GM19238 (cell line): ENCODE results near the gene SLC25A6.
"Not testable (repeated sequence)": the region's sequence is repeated elsewhere in the genome, so short reads cannot be mapped to it uniquely, and the experiment has no call there.

Experiments used
- DNase-seq: peaks from one replicate; pipeline ENCODE4 v3.0.0; 2011; ENCODE audit warnings: low spot score; ENCODE audit not compliant: insufficient read length

The SLC25A6 gene

GRCh38 chrX:1390621-1391369 lies 1.1 kb downstream of the SLC25A6 start:
- no peak for DNase-seq

DNA sequence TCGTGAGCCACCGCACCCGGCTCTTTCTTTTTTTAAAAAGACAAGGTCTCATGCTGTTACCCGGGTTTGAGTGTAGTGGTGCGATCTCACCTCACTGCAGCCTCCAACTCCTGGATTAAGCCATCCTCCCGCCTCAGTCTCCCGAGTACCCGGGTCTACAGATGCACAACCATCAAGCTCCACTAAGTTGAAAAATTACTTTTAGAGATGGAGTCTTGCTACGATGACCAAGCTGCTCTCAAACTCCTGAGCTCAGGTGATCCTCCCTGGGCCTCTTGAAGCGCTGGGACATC lies 2.0 kb downstream of the SLC25A6 start:
- no peak for DNase-seq

GRCh38 chrX:1389181-1389992 lies 2.5 kb downstream of the SLC25A6 start:
- no peak for DNase-seq

GRCh38 chrX:1388651-1389050 lies 3.3 kb downstream of the SLC25A6 start:
- DNase-seq = no peak

DNA sequence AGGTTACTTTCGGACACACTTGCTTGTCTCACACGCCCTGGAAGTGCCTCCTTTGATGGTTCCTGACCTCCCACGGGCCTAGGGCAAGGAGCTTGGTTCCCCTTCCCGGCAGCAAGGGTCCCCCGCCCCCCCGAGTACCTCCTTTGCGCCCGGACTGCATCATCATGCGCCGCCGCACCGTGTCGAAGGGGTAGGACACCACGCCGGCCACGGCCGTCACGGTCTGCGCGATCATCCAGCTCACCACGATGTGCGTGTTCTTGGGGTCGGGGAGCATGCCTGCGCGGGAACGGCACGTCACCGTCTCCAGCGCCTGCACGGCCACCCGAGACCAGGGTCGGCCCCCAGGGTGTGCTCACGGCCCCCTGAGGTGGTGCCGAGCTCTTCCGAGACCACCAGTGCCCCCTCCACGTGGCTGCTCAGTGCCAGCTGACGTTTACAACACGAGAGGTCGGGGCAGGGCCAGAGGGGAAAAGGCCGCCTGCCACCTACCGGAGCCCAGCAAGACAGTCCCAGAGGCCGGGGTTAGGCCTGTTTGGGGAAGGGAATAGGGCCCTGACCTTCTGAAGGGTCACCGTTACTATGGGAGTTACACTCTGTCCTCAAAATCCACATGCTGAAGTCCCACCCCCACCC lies 4.7 kb downstream of the SLC25A6 start:
- DNase-seq = no peak

- no peak for DNase-seq
Measured at GRCh38 chrX:1386338-1387127, 5.4 kb downstream of the SLC25A6 start.

- no peak for DNase-seq
Measured at GRCh38 chrX:1385253-1386223, 6.4 kb downstream of the SLC25A6 start.

GRCh38 chrX:1384658-1385252 lies 7.2 kb downstream of the SLC25A6 start:
- DNase-seq = no peak

DNA sequence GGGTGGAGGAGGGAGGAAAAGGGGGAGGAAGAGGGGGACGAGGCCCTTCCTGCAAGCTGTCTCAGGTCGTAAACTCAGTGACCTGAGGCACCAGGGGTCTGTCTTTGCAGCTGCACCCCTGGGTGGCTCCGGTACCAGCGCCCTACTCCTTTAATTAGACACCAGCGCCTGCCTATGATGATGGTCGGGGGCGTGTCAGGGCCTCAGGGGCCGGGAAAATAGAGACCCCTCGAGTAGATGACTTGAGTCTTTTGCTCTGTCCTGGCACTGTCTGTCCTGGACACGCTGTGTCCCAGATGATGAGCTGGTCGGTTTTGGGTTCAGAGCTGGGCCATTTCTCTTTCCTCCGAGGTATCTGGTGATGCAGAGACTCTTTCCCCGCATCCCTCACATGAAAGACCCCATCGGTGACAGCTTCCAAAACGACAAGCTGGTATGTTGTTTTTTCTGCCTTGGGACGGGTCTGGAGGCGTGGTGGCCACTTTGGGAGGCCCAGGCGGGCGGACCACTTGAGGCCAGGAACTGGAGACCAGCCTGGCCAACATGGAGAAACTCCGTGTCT lies 11.2 kb downstream of the SLC25A6 start:
- DNase-seq = no peak

- DNase-seq = no peak
Measured at GRCh38 chrX:1378306-1378759, 13.6 kb downstream of the SLC25A6 start.

GRCh38 chrX:1368385-1368698 lies 23.6 kb downstream of the SLC25A6 start:
- DNase-seq = no peak

- DNase-seq = not testable (repeated sequence)
Measured at GRCh38 chrX:1366363-1366762, 25.6 kb downstream of the SLC25A6 start.

DNA sequence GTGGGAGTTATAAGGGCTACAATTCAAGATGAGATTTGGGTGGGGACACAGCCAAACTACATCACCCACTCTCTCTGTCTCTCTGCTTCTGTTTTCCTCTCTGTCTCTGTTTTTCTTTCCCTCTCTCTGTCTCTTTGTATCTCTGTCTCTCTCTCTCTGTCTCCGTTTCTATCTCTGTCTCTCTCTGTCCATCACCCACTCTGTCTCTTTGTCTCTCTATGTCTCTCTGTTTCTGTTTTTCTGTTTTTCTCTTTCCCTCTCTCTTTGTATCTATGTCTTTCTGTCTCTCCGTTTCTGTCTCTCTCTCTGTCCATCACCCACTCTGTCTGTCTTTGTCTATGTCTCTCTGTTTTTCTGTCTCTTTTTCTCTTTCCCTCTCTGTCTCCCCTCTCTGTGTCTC lies 30.0 kb downstream of the SLC25A6 start:
- DNase-seq = no peak

DNA sequence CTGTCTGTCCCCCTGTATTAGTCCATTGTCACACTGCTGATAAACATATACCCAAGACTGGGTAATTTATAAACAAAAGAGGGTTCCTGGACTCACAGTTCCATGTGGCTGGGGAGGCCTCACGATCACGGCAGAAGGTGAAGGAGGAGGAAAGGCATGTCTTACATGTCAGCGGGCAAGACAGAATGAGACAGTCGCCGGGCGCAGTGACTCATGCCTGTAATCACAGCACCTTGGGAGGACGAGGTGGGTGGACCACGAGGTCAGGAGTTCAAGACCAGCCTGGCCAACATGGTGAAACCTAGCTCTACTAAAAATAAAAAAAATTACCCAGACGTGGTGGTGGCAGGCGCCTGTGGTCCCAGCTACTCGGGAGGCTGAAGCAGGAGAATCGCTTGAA lies 30.6 kb downstream of the SLC25A6 start:
- DNase-seq = no peak

DNA sequence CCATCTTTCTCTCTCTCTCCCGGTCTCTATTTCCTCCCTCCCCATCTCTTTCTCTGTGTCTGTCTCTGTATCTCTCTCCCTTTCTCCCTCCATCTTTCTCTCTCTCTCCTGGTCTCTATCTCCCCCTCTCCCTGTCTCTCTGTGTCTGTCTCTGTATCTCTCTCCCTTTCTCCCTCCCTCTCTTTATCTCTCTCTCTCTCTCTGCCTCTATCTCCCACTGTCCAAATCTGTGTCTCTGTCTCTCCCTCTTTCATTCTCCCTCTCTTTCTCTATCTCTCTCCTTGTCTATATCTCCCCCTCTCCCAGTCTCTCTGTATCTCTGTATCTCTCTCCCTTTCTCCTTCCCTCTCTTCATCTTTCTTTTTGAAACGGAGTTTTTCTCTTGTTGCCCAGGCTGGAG lies 31.7 kb downstream of the SLC25A6 start:
- no peak for DNase-seq

DNA sequence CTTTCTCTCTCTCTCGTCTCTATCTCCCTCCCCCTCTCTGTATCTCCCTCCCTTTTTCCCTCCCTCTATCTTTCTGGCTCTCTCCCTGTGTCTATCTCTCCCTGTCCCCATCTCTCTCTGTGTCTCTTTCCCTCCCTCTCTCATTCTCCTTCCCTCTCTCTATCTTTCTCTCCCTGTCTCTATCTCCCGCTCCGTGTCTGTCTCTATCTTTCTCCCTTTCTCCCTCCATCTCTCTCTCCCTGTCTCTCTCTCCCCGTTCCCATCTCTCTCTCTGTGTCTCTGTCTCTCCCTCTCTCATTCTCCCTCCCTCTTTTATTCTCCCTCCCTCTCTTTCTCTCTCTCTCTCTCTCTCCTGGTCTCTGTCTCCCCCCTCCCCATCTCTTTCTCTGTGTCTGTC lies 32.4 kb downstream of the SLC25A6 start:
- no peak for DNase-seq

DNA sequence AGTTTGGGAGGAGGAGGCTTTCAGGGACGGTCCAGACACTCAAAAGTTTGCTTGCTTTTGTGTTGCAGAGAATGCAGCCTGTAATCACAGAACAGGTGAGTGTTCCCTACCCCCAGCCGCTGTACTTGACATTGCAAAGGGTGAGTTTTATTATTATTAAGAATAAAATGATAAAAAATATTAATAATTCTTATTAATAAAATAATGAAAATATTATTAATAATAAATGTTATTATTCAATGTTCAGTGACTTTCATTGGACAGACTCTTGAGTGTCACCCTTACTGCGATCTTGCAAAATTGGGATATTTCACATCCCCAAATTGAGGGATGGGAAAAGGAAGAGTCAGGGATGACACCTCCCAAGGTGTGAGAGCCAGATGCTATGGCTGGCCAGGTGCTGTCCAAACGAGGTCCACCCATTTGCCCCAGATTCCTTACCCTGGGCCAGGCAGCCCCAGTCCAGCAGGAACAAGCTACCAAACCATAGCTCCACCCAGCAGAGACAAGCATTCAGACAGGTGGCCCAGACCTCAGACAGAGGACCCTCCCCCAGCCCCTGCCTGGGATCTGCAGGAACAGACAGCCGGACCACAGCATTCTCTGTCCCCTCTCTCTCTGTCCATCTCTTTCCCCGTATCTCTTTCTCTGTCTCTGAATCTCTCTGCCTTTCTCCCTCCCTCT lies 33.0 kb downstream of the SLC25A6 start:
- DNase-seq = no peak

GRCh38 chrX:1357993-1358392 lies 33.9 kb downstream of the SLC25A6 start:
- DNase-seq = no peak
